HepG2 (cell line): Measurements from ENCODE around the gene SLC16A13. TPM values are rescaled to one million over a fixed set of nuclear protein-coding genes. Genes with fewer than 3 reads are reported as not detected.

Experiments used
- ASH2L ChIP-seq: fragments of 300-600, 200-600 bp; sonication (generic); IDR thresholded peaks from 2 replicates; pipeline ENCODE4 v1.7.0; 2017; ENCODE audit warnings: low read depth, mild to moderate bottlenecking, moderate library complexity, mixed read lengths, low read length; ENCODE audit not compliant: insufficient read length
- BCL6 ChIP-seq: IDR thresholded peaks from 2 replicates; pipeline ENCODE4 v1.6.1; 2016; ENCODE audit warnings: missing genetic modification reagents, missing compliant biosample characterization
- CHD4 ChIP-seq: fragments of 200-600 bp; sonication (generic); IDR thresholded peaks from 2 replicates; pipeline ENCODE4 v1.7.0; 2017; ENCODE audit warnings: mild to moderate bottlenecking, low read length, borderline replicate concordance
- FOSL1 ChIP-seq: sonication (generic); formaldehyde crosslinking; IDR thresholded peaks from 2 replicates; pipeline ENCODE4 v1.9.0; 2021; ENCODE audit warnings: missing genetic modification reagents, borderline replicate concordance
- HDAC1 ChIP-seq: sonication (generic); formaldehyde crosslinking; IDR thresholded peaks from 2 replicates; pipeline ENCODE4 v1.5.1; 2020; ENCODE audit warnings: mild to moderate bottlenecking, missing genetic modification reagents
- HMG20B ChIP-seq: conservative IDR thresholded peaks from 2 replicates; pipeline ENCODE4 v1.6.1; 2016; ENCODE audit warnings: missing genetic modification reagents, missing compliant biosample characterization
- HNRNPUL1 ChIP-seq: fragments of 200-400 bp; formaldehyde crosslinking; IDR thresholded peaks from 2 replicates; pipeline ENCODE4 v1.6.1; 2017; ENCODE audit warnings: low read depth, mild to moderate bottlenecking, low read length, moderate library complexity
- IKZF5 ChIP-seq: IDR thresholded peaks from 2 replicates; pipeline ENCODE4 v1.6.1; 2018; ENCODE audit warnings: missing genetic modification reagents, mild to moderate bottlenecking, missing compliant biosample characterization
- MAX ChIP-seq: IDR thresholded peaks from 2 replicates; pipeline ENCODE4 v1.6.1; 2012; ENCODE audit warnings: inconsistent platforms
- NFYB ChIP-seq: sonication (generic); formaldehyde crosslinking; IDR thresholded peaks from 2 replicates; pipeline ENCODE4 v1.4.0; 2020; ENCODE audit warnings: missing genetic modification reagents
- NR3C1 ChIP-seq: sonication (generic); formaldehyde crosslinking; IDR thresholded peaks from 2 replicates; pipeline ENCODE4 v1.4.0; 2020; ENCODE audit warnings: missing genetic modification reagents
- NRL ChIP-seq: sonication (generic); formaldehyde crosslinking; IDR thresholded peaks from 2 replicates; pipeline ENCODE4 v1.5.0; 2020; ENCODE audit warnings: missing genetic modification reagents, mild to moderate bottlenecking, moderate library complexity, borderline replicate concordance
- POLR2AphosphoS5 ChIP-seq: IDR thresholded peaks from 2 replicates; pipeline ENCODE4 v1.6.1; 2012; ENCODE audit warnings: low read depth, low read length
- RARA ChIP-seq: IDR thresholded peaks from 2 replicates; pipeline ENCODE4 v1.6.1; 2016; ENCODE audit warnings: missing genetic modification reagents, missing compliant biosample characterization
- SMYD3 ChIP-seq: sonication (generic); formaldehyde crosslinking; IDR thresholded peaks from 2 replicates; pipeline ENCODE4 v1.8.1; 2023; ENCODE audit warnings: mild to moderate bottlenecking, missing genetic modification reagents
- SNAPC5 ChIP-seq: sonication (generic); formaldehyde crosslinking; IDR thresholded peaks from 2 replicates; pipeline ENCODE4 v1.8.1; 2023; ENCODE audit warnings: mild to moderate bottlenecking, missing genetic modification reagents, borderline replicate concordance
- SOX5 ChIP-seq: IDR thresholded peaks from 2 replicates; pipeline ENCODE4 v1.6.1; 2016; ENCODE audit warnings: borderline replicate concordance
- STAT5B ChIP-seq: sonication (generic); formaldehyde crosslinking; IDR thresholded peaks from 2 replicates; pipeline ENCODE4 v1.4.0; 2020; ENCODE audit warnings: missing genetic modification reagents
- TFDP2 ChIP-seq: sonication (generic); formaldehyde crosslinking; IDR thresholded peaks from 2 replicates; pipeline ENCODE4 v1.4.0; 2020; ENCODE audit warnings: missing genetic modification reagents
- ZBTB46 ChIP-seq: sonication (generic); formaldehyde crosslinking; IDR thresholded peaks from 2 replicates; pipeline ENCODE4 v1.4.0; 2020; ENCODE audit warnings: mild to moderate bottlenecking, missing genetic modification reagents, borderline replicate concordance
- ZNF577 ChIP-seq: sonication (generic); formaldehyde crosslinking; IDR thresholded peaks from 2 replicates; pipeline ENCODE4 v1.4.0; 2020; ENCODE audit warnings: mild to moderate bottlenecking, low read depth, missing genetic modification reagents, borderline replicate concordance
- ZNF639 ChIP-seq: conservative IDR thresholded peaks from 2 replicates; pipeline ENCODE4 v1.6.1; 2018; ENCODE audit warnings: missing genetic modification reagents
- ZNF777 ChIP-seq: sonication (generic); formaldehyde crosslinking; IDR thresholded peaks from 2 replicates; pipeline ENCODE4 v1.4.0; 2020; ENCODE audit warnings: missing genetic modification reagents
- polyA plus RNA-seq, 8 experiments: library from polyadenylated mRNA; depleted of rRNA in 3 of 8; stranded (reverse) in 7 of 8; unstranded in 1 of 8; fragments of >200 nt; fragmentation: Illumina TruSeq in 4 of 8; extraction: Trizol in 4 of 8; gene quantifications; 2 replicates each; pipeline versions ENCODE4 v1.2.1 to v1.2.3, GENCODE V29; 2011 to 2016; ENCODE audit warnings: low read depth in 4 of 8, missing spikeins in 1 of 8, mixed read lengths in 1 of 8; ENCODE audit not compliant: insufficient read depth in 1 of 8
- total RNA-seq, 5 experiments: library from RNA; depleted of rRNA; stranded (reverse); fragments of >200 nt; fragmentation: Illumina TruSeq; extraction: Trizol; gene quantifications; 2 replicates each; pipeline ENCODE4 v1.2.3, GENCODE V29; 2016; ENCODE audit warnings: low read depth in 1 of 5

The SLC16A13 gene
- total and polyA plus RNA-seq, 2 of the 13 experiments (the other 11 are each of a cell fraction or from before 2014, with no cell fraction given), result 2.2 to 3.0 TPM

- no peak for TF ChIP-seq SNAPC5
- no peak for TF ChIP-seq ZNF577 (CRISPR knock-in tag)
- peak; percentile 78 for TF ChIP-seq MAX
- TF ChIP-seq NRL (CRISPR knock-in tag), result peak; percentile 65; the same call in 1 of the 2 replicates
- peak; percentile 79; the same call in 1 of the 2 replicates for TF ChIP-seq TFDP2 (CRISPR knock-in tag)
- TF ChIP-seq ZNF777 (CRISPR knock-in tag), result peak; percentile 73; the same call in 1 of the 2 replicates
- TF ChIP-seq FOSL1, result no peak
- peak; percentile 63; the same call in 1 of the 2 replicates for TF ChIP-seq ZNF639 (CRISPR knock-in tag)
- 0 out of 2 replicates have a peak, but pooled peaks have one; percentile 16 for TF ChIP-seq CHD4
- TF ChIP-seq HNRNPUL1, result no peak
- no peak for TF ChIP-seq HMG20B (CRISPR knock-in tag)
- TF ChIP-seq STAT5B (CRISPR knock-in tag), result 0 out of 2 replicates have a peak, but pooled peaks have one; percentile 63
- TF ChIP-seq RARA (CRISPR knock-in tag), result peak; percentile 33; the same call in 1 of the 2 replicates
- peak; percentile 93 for TF ChIP-seq POLR2AphosphoS5
- no peak for TF ChIP-seq BCL6
- TF ChIP-seq NR3C1 (CRISPR knock-in tag), result no peak
- TF ChIP-seq SMYD3 (CRISPR knock-in tag), result no peak
- TF ChIP-seq ASH2L, result peak; percentile 67
- TF ChIP-seq NFYB (CRISPR knock-in tag), result peak; percentile 85
- TF ChIP-seq SOX5, result peak; percentile 56; the same call in 1 of the 2 replicates
- peak; percentile 3 for TF ChIP-seq HDAC1 (CRISPR knock-in tag)
- no peak for TF ChIP-seq ZBTB46 (CRISPR knock-in tag)
- 0 out of 2 replicates have a peak, but pooled peaks have one; percentile 5 for TF ChIP-seq IKZF5 (CRISPR knock-in tag)
Observed at GRCh38 chr17:7035591-7036368, at the start of gene SLC16A13 (continued).
